OCI-LY7 (cell line): ENCODE measurements around the gene PCNX2.

ENCODE experiments used
- CTCF ChIP-seq: fragments of 200-600 bp; sonication (generic); conservative IDR thresholded peaks from 2 replicates; pipeline ENCODE4 v1.5.1; 2014; ENCODE audit warnings: mild to moderate bottlenecking, antibody characterized with exemption, low read length, moderate library complexity, mixed read lengths
- EZH2phosphoT487 ChIP-seq: fragments of 200-600 bp; sonication (generic); IDR thresholded peaks from 2 replicates; pipeline ENCODE4 v1.6.1; 2018; ENCODE audit warnings: low read depth, borderline replicate concordance, mild to moderate bottlenecking, mixed run types, antibody characterized with exemption, low read length, moderate library complexity, mixed read lengths

GRCh38 chr1:233337505-233337904, 42.0 kb upstream of the PCNX2 start:
- TF ChIP-seq CTCF (no peak), EZH2phosphoT487 (no peak)
